IMR-90 (cell line): ENCODE data around the gene KIF16B. TPM values are rescaled to one million over a fixed set of nuclear protein-coding genes. Genes with fewer than 3 reads are reported as not detected.

Experiments used
- ATAC-seq: fragments of 200-7000 bp; cut with Tn5 transposase; 2 replicates; pipeline ENCODE4 v1.9.1; 2020; ENCODE audit warnings: low read depth, mild to moderate bottlenecking, moderate library complexity
- BruUV-seq: library from RNA; stranded (reverse); fragments of 400-500 nt; replicated peaks from 2 replicates; lab custom pipeline; 2021; lab: Mats Ljungman, UMichigan
- CTCF ChIA-PET: fragments of 300-600 bp; formaldehyde crosslinking; extraction: SDS; loops from one replicate; lab custom pipeline; 2021; ENCODE audit warnings: antibody characterized with exemption; lab: Yijun Ruan, JAX
- POLR2A ChIA-PET: fragments of 300-600 bp; sonication (Branson Sonifier 250); formaldehyde crosslinking; loops from one replicate; lab custom pipeline; 2022; ENCODE audit warnings: antibody characterized with exemption; ENCODE audit not compliant: unreplicated experiment; lab: Charles Lee
- DNase-seq: peaks from one replicate; pipeline ENCODE4 v3.0.0; 2013
- H2AFZ ChIP-seq: replicated peaks from 2 replicates; pipeline ENCODE3; 2013; ENCODE audit warnings: low read length, mild to moderate bottlenecking; ENCODE audit not compliant: poor library complexity
- H2AK5ac ChIP-seq: 2 replicates; pipeline ENCODE4 v1.6.1; 2013; ENCODE audit warnings: low read depth, low read length, inconsistent platforms
- H2AK9ac ChIP-seq: replicated peaks from 2 replicates; pipeline ENCODE3; 2013; ENCODE audit warnings: mild to moderate bottlenecking, low read depth, low read length, moderate library complexity; ENCODE audit not compliant: poor library complexity
- H2BK120ac ChIP-seq: 2 replicates; pipeline ENCODE4 v1.6.1; 2013; ENCODE audit warnings: low read depth, low read length, inconsistent platforms
- H2BK15ac ChIP-seq: 3 replicates; pipeline ENCODE4 v1.6.1; 2013; ENCODE audit warnings: low read depth, low read length, inconsistent platforms
- H2BK20ac ChIP-seq: 2 replicates; pipeline ENCODE4 v1.6.1; 2013; ENCODE audit warnings: low read depth, mild to moderate bottlenecking, inconsistent platforms, low read length, moderate library complexity
- H2BK5ac ChIP-seq: 2 replicates; pipeline ENCODE4 v1.6.1; 2013; ENCODE audit warnings: mild to moderate bottlenecking, low read depth, low read length, inconsistent platforms; ENCODE audit not compliant: poor library complexity, severe bottlenecking
- H3K14ac ChIP-seq: replicated peaks from 2 replicates; pipeline ENCODE4 v1.6.1; 2013; ENCODE audit warnings: low read depth, low read length, inconsistent platforms
- H3K18ac ChIP-seq: 2 replicates; pipeline ENCODE4 v1.6.1; 2013; ENCODE audit warnings: low read depth, low read length, control low read depth
- H3K23ac ChIP-seq: 2 replicates; pipeline ENCODE4 v1.6.1; 2013; ENCODE audit warnings: low read depth, low read length, inconsistent platforms
- H3K27ac ChIP-seq: 2 replicates; pipeline ENCODE4 v1.5.1; 2013; ENCODE audit warnings: mild to moderate bottlenecking, control low read depth, low read length; ENCODE audit not compliant: insufficient read depth
- H3K27me3 ChIP-seq: 2 replicates; pipeline ENCODE4 v1.6.1; 2013; ENCODE audit warnings: low read length; ENCODE audit not compliant: control insufficient read depth, insufficient read depth
- H3K36me3 ChIP-seq: 2 replicates; pipeline ENCODE4 v1.6.1; 2013; ENCODE audit warnings: low read length, mixed read lengths; ENCODE audit not compliant: control insufficient read depth, insufficient read depth
- H3K4ac ChIP-seq: 2 replicates; pipeline ENCODE4 v1.6.1; 2013; ENCODE audit warnings: low read depth, low read length, inconsistent platforms
- H3K4me1 ChIP-seq: 2 replicates; pipeline ENCODE4 v1.6.1; 2013; ENCODE audit warnings: low read length, mixed read lengths; ENCODE audit not compliant: control insufficient read depth, insufficient read depth
- H3K4me2 ChIP-seq: 2 replicates; pipeline ENCODE4 v1.6.1; 2013; ENCODE audit warnings: low read depth, mild to moderate bottlenecking, control low read depth, low read length, moderate library complexity
- H3K4me3 ChIP-seq: 2 replicates; pipeline ENCODE4 v1.5.1; 2013; ENCODE audit warnings: low read depth, mild to moderate bottlenecking, control low read depth, low read length, moderate library complexity; ENCODE audit not compliant: insufficient read depth
- H3K56ac ChIP-seq: 2 replicates; pipeline ENCODE4 v1.6.1; 2013; ENCODE audit warnings: low read length, inconsistent platforms; ENCODE audit not compliant: insufficient read depth; ENCODE audit errors: extremely low read depth
- H3K79me1 ChIP-seq, 2 experiments: 2 replicates each; pipeline ENCODE4 v1.6.1; 2013; ENCODE audit warnings: low read length in 2 of 2, inconsistent platforms in 1 of 2, low read depth in 1 of 2
- H3K9ac ChIP-seq: 2 replicates; pipeline ENCODE4 v1.6.1; 2013; ENCODE audit warnings: low read depth, low read length, control low read depth
- H3K9me1 ChIP-seq: 2 replicates; pipeline ENCODE4 v1.6.1; 2013; ENCODE audit warnings: low read length, inconsistent platforms; ENCODE audit not compliant: insufficient read depth
- H3K9me3 ChIP-seq: 2 replicates; pipeline ENCODE4 v1.6.1; 2013; ENCODE audit warnings: low read length; ENCODE audit not compliant: control insufficient read depth, insufficient read depth
- H4K20me1 ChIP-seq: 2 replicates; pipeline ENCODE4 v1.6.1; 2013; ENCODE audit warnings: low read length, inconsistent platforms; ENCODE audit not compliant: insufficient read depth
- H4K5ac ChIP-seq: 2 replicates; pipeline ENCODE4 v1.6.1; 2013; ENCODE audit warnings: mild to moderate bottlenecking, low read depth, low read length, control low read depth
- H4K8ac ChIP-seq, 2 experiments: 2 replicates each; pipeline ENCODE4 v1.6.1; 2013; ENCODE audit warnings: low read depth in 2 of 2, low read length in 2 of 2, control low read depth in 1 of 2, inconsistent platforms in 1 of 2
- H4K91ac ChIP-seq: 2 replicates; pipeline ENCODE4 v1.6.1; 2013; ENCODE audit warnings: low read depth, low read length, inconsistent platforms; ENCODE audit not compliant: insufficient read depth
- BHLHE40 ChIP-seq: fragments of 150-350 bp; IDR thresholded peaks from 2 replicates; pipeline ENCODE4 v1.6.1; 2016; ENCODE audit warnings: mild to moderate bottlenecking, low read depth, low read length
- CEBPB ChIP-seq: IDR thresholded peaks from 2 replicates; pipeline ENCODE4 v1.6.1; 2012; ENCODE audit warnings: low read depth, low read length, improper control_type of control experiment
- CHD1 ChIP-seq: IDR thresholded peaks from 2 replicates; pipeline ENCODE4 v1.6.1; 2012; ENCODE audit warnings: low read depth, low read length, improper control_type of control experiment
- FOS ChIP-seq: fragments of 150-350 bp; IDR thresholded peaks from 2 replicates; pipeline ENCODE4 v1.6.1; 2016; ENCODE audit warnings: low read depth, low read length
- MAFK ChIP-seq: IDR thresholded peaks from 2 replicates; pipeline ENCODE4 v1.6.1; 2012; ENCODE audit warnings: low read depth, low read length, improper control_type of control experiment
- MAZ ChIP-seq: IDR thresholded peaks from 2 replicates; pipeline ENCODE4 v1.6.1; 2012; ENCODE audit warnings: low read depth, mild to moderate bottlenecking, low read length, improper control_type of control experiment, moderate library complexity, borderline replicate concordance
- MXI1 ChIP-seq: IDR thresholded peaks from 2 replicates; pipeline ENCODE4 v1.6.1; 2012; ENCODE audit warnings: low read depth, mild to moderate bottlenecking, low read length, moderate library complexity, borderline replicate concordance
- NFE2L2 ChIP-seq: fragments of 150-350 bp; IDR thresholded peaks from 2 replicates; pipeline ENCODE4 v1.6.1; 2016; ENCODE audit warnings: low read depth, mild to moderate bottlenecking, low read length
- POLR2A ChIP-seq: IDR thresholded peaks from 2 replicates; pipeline ENCODE4 v1.6.1; 2012; ENCODE audit warnings: mild to moderate bottlenecking, low read depth, low read length
- RAD21 ChIP-seq: IDR thresholded peaks from 2 replicates; pipeline ENCODE4 v1.6.1; 2012; ENCODE audit warnings: low read length, improper control_type of control experiment
- RCOR1 ChIP-seq: IDR thresholded peaks from 2 replicates; pipeline ENCODE4 v1.6.1; 2012; ENCODE audit warnings: mild to moderate bottlenecking, low read length, improper control_type of control experiment; ENCODE audit not compliant: insufficient replicate concordance
- RFX5 ChIP-seq: IDR thresholded peaks from 2 replicates; pipeline ENCODE4 v1.8.0; 2012; ENCODE audit warnings: low read depth, mild to moderate bottlenecking, low read length, moderate library complexity
- SMC3 ChIP-seq: fragments of 150-350 bp; IDR thresholded peaks from 2 replicates; pipeline ENCODE4 v1.6.1; 2016; ENCODE audit warnings: low read depth, mild to moderate bottlenecking, antibody characterized with exemption, low read length, moderate library complexity
- WGBS, 2 experiments: methylation state at CpG; one replicate each; pipeline versions ENCODE4 v1.1.5 to v1.1.7; 2013; ENCODE audit warnings: missing lambda C conversion rate in 2 of 2; ENCODE audit not compliant: insufficient read length in 1 of 2; ENCODE audit errors: extremely low coverage in 2 of 2; 5-methylcytosine and 5-hydroxymethylcytosine counted together
- dilution Hi-C: fragments of 300-500 bp; cut with HindIII; formaldehyde crosslinking; loops from one replicate; pipeline ENCODE4 v1.14.3; 2018; ENCODE audit warnings: low sequenced_read_pairs; ENCODE audit not compliant: unreplicated experiment
- in situ Hi-C: fragments of 300-500 bp; cut with MboI; formaldehyde crosslinking; loops from 3 replicates; pipeline ENCODE4 v1.14.3; 2019; ENCODE audit warnings: low sequenced_read_pairs, inconsistent platforms, mixed read lengths
- intact Hi-C: fragments of 100-400 bp; cut with micrococcal nuclease; formaldehyde crosslinking; loops from 2 replicates; pipeline ENCODE4 v1.10.0; 2022
- polyA plus RNA-seq, 3 experiments: library from polyadenylated mRNA; depleted of rRNA; stranded (reverse); fragments of >200 nt; gene quantifications; 2 replicates each; pipeline ENCODE4 v1.2.3, GENCODE V29; 2012; ENCODE audit warnings: low replicate concordance in 1 of 3
- total RNA-seq: library from RNA; depleted of rRNA; stranded (reverse); fragments of >200 nt; gene quantifications from 2 replicates; pipeline ENCODE4 v1.2.3, GENCODE V29; 2012
- TF ChIP-seq, protein P1 (sequence below): fragments of 150-350 bp; IDR thresholded peaks from 2 replicates; pipeline ENCODE4 v1.6.1; 2016; ENCODE audit warnings: low read depth, mild to moderate bottlenecking, low read length, moderate library complexity, borderline replicate concordance
- TF ChIP-seq, protein P2 (sequence below): fragments of 150-350 bp; IDR thresholded peaks from 2 replicates; pipeline ENCODE4 v1.6.1; 2017; ENCODE audit warnings: mild to moderate bottlenecking, antibody characterized with exemption, low read length, low read depth
- TF ChIP-seq, protein P3 (sequence below): conservative IDR thresholded peaks from 2 replicates; pipeline ENCODE4 v1.5.1; 2012; ENCODE audit warnings: mild to moderate bottlenecking, low read depth, low read length, improper control_type of control experiment

The KIF16B gene
- total and polyA plus RNA-seq, 2 of the 4 experiments (the other 2 are of a cell fraction) = 4.7 to 10.0 TPM

GRCh38 chr20:16349523-16350260 lies 223.6 kb downstream of the KIF16B start:
- no CpG with 5 or more reads among the region's 6 CpGs for WGBS, 2 experiments
- POLR2A ChIA-PET = no interaction called here
- Histone ChIP-seq H3K14ac (no peak overlapping the region), H3K36me3 (no peaks in the 10 kb centered on the region), H4K91ac (no peak overlapping the region), H2BK15ac (no peak overlapping the region), H2AK9ac (no peak overlapping the region), H3K9me1 (no peaks in the 10 kb centered on the region), H3K9ac (no peak overlapping the region), H3K4ac (no peak overlapping the region), H3K23ac (no peak overlapping the region), H3K4me3 (no peak overlapping the region), H3K4me2 (no peak overlapping the region), H2AFZ (no peak overlapping the region), H2BK120ac (no peak overlapping the region), H3K18ac (no peak overlapping the region), H4K8ac (no peak overlapping the region), H3K27ac (no peak overlapping the region), H3K79me1 (no peaks in the 10 kb centered on the region), H3K56ac (no peak overlapping the region), H3K9me3 (no peaks in the 10 kb centered on the region), H4K20me1 (no peaks in the 10 kb centered on the region), H2BK5ac (no peak overlapping the region), H2BK20ac (no peak overlapping the region), H2AK5ac (no peak overlapping the region), H4K5ac (no peak overlapping the region), H3K4me1 (no peaks in the 10 kb centered on the region), H3K27me3 (no peaks in the 10 kb centered on the region)
- dilution Hi-C loops = no loop called here
- in situ Hi-C loops = no loop called here
- peak; percentile 23 for DNase-seq
- no TSS peak for BruUV-seq
- CTCF ChIA-PET = no interaction called here
- intact Hi-C loops = no loop called here
- TF ChIP-seq, protein P1, sequence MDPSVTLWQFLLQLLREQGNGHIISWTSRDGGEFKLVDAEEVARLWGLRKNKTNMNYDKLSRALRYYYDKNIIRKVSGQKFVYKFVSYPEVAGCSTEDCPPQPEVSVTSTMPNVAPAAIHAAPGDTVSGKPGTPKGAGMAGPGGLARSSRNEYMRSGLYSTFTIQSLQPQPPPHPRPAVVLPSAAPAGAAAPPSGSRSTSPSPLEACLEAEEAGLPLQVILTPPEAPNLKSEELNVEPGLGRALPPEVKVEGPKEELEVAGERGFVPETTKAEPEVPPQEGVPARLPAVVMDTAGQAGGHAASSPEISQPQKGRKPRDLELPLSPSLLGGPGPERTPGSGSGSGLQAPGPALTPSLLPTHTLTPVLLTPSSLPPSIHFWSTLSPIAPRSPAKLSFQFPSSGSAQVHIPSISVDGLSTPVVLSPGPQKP = no peak
- TF ChIP-seq POLR2A (no peak), SMC3 (no peak), RFX5 (no peak), CHD1 (no peak), RCOR1 (no peak), MAZ (no peak), FOS (no peak), BHLHE40 (no peak), CEBPB (no peak), MAFK (no peak), NFE2L2 (no peak), MXI1 (no peak), RAD21 (no peak)
- TF ChIP-seq, protein P2, sequence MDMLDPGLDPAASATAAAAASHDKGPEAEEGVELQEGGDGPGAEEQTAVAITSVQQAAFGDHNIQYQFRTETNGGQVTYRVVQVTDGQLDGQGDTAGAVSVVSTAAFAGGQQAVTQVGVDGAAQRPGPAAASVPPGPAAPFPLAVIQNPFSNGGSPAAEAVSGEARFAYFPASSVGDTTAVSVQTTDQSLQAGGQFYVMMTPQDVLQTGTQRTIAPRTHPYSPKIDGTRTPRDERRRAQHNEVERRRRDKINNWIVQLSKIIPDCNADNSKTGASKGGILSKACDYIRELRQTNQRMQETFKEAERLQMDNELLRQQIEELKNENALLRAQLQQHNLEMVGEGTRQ = no peak
- TF ChIP-seq, protein P3, sequence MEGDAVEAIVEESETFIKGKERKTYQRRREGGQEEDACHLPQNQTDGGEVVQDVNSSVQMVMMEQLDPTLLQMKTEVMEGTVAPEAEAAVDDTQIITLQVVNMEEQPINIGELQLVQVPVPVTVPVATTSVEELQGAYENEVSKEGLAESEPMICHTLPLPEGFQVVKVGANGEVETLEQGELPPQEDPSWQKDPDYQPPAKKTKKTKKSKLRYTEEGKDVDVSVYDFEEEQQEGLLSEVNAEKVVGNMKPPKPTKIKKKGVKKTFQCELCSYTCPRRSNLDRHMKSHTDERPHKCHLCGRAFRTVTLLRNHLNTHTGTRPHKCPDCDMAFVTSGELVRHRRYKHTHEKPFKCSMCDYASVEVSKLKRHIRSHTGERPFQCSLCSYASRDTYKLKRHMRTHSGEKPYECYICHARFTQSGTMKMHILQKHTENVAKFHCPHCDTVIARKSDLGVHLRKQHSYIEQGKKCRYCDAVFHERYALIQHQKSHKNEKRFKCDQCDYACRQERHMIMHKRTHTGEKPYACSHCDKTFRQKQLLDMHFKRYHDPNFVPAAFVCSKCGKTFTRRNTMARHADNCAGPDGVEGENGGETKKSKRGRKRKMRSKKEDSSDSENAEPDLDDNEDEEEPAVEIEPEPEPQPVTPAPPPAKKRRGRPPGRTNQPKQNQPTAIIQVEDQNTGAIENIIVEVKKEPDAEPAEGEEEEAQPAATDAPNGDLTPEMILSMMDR = no peak
- no peak for ATAC-seq
